T-helper 2 cell (primary cell): Measurements from ENCODE around the gene KLK2.

Experiments used
- DNase-seq, 5 experiments: peaks; one replicate each; pipeline versions ENCODE4 v3.0.0 to v3.0.0-alpha.2; 2012 to 2022
- total RNA-seq, 2 donors: gene quantifications; one replicate each; lab custom pipeline; 2026; lab: John Stamatoyannopoulos, UW

The KLK2 gene
- total RNA-seq: 0 reads per million in 2 donors

DNA sequence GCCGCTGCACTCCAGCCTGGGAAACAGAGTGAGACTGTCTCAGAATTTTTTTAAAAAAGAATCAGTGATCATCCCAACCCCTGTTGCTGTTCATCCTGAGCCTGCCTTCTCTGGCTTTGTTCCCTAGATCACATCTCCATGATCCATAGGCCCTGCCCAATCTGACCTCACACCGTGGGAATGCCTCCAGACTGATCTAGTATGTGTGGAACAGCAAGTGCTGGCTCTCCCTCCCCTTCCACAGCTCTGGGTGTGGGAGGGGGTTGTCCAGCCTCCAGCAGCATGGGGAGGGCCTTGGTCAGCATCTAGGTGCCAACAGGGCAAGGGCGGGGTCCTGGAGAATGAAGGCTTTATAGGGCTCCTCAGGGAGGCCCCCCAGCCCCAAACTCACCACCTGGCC lies at the start of gene KLK2:
Gene KLK2 (plus strand): TSS at position 384 of the 400 bp plus-strand sequence. CDS start 35 bp downstream, outside the sequence.
- DNase-seq: no peak

DNA sequence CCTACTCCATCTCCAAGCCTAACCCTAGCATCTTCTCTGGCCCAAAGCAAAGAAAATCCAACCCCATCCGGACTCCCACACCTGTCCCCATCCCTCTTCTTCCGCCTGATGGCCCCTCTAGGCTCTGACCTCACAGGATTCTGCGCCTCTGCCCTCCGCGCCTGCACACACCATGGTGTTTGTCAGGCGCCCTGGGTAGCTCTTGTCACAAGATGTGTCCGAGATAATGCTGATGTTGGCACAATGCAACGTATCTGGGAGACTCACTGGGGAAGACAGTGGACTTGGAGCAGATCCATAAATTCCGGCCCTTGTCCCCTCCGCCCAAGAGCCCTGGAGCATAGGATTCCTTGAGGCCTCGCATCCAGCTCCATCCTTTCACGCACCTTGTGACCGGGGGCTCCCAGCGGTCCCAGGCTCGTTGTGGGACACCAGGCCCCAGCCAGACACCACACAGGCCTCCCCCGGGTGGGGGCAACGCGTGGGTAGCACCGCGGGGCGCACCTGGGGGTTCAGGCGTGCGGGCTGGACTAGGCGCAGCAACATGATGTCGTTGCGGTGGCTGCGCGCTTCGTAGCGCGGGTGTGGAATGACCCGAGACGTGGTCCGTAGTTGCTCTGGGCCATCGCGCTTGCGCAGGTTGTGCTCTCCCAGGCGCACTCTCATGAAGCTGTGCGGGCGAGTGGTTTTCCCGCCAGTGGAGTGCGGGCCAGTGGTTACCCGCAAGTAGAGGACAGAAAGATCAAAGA lies 46.6 kb upstream of the KLK2 start:
- DNase-seq: no peak

DNA sequence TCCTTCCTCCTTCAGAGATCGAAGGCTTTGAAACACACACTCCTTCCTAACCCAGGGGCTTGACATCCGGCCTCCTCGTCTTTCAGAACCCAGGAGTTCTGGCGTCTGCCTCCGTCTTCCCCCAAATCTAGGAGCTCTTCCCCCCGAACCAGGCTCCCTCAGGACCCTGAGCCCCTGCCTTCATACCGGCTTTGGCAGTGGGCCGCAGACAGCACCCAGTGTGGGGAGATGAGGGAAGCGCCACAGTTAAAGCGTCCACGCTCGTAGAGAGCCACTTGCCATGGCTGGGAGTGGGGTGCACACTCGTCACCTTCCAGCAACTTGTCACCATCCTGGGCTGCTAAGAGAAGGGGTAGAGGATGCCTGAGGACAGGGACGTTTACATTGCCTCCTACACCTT lies 45.8 kb upstream of the KLK2 start:
- DNase-seq: no peak

DNA sequence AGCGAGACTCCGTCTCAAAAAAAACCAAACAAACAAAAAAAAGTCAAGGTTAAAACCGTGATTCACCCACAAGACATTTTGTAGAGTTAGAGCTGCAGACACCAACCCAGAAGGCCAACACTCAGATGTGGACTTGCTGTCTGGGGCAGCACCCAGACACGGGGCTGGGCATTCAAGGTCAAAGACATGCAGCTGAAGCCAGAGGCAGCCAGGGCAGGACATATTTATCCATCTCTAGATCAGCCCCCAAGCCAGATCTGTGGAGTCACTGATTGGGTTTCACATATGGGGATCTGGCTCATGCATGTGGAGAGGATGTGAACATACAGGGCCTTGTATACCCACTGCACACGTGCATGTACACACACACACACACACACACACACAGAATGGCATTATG lies 43.4 kb upstream of the KLK2 start:
- DNase-seq: no peak

DNA sequence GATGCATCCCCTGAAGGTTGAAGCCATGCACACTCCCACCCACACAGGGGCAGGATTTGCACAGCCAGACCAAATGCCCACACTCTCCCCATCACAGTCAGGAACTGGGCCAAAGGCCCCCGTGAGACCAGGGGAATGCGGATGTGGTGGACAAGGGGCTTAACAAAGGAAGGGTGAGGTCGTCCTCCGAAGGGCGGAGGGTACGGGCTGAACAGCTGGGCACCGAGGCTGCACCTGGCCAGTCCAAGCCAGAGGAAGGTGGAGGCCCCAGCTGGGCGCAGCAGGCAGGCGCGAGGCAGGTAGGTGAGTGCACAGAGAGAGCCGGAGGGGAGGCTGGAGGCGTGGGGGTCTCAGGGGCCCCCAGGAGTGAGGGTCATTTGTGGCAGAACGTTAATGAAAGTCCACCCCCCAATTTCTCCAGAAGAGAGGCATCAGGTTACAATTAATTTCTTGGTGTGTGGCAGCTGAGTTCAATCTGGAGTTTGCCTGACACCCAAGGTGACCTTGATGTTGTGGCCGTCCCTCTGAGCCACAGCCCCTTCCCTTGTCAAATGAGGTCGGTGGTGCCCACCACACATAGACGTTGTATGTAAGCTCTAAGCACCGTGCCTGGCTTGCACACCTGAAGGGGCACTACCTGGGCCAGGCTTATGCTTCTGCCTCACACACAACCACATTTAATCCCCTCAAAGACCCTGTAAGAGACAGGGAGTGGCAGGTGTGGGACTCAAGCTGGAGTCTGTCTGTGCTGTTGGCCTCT lies 42.8 kb upstream of the KLK2 start:
- no peak for DNase-seq

DNA sequence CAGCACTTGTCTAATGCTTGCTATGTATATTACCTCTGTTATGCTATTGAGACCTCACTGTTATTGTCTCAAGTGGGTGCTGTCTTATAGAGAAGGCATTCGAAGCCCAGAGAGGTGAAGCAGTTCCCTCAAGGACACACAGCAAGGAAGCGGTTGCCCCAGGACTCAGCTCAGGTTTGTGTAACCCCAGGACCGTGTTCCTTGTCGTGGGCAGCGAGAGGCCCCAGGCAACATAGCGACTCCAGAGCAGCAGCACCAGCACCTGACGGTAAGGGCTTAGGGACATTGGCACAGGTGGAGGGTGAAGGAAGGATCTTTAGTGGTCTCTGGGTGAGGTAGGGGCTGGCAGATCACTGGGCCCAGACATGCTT lies 42.2 kb upstream of the KLK2 start:
- DNase-seq: no peak

DNA sequence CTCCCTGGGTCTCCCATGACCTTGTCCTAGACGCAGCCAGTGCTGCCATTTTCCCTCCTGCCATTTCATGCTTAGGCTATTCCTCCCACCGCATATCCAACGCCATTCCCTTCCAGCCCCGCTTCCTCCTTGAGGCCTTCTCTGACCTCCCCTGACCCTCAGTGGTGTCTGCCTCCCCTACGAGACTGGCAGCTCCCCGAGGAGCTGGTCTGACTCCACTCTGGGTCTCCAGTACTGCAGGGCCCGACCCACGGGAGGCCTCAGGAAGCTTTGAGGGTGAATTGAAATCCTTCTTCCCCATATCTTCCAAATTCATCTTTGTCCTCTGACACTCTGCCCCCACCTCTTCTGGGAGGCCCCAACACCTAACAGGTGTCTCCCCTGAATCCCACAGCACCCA lies 40.6 kb upstream of the KLK2 start:
- no peak for DNase-seq

DNA sequence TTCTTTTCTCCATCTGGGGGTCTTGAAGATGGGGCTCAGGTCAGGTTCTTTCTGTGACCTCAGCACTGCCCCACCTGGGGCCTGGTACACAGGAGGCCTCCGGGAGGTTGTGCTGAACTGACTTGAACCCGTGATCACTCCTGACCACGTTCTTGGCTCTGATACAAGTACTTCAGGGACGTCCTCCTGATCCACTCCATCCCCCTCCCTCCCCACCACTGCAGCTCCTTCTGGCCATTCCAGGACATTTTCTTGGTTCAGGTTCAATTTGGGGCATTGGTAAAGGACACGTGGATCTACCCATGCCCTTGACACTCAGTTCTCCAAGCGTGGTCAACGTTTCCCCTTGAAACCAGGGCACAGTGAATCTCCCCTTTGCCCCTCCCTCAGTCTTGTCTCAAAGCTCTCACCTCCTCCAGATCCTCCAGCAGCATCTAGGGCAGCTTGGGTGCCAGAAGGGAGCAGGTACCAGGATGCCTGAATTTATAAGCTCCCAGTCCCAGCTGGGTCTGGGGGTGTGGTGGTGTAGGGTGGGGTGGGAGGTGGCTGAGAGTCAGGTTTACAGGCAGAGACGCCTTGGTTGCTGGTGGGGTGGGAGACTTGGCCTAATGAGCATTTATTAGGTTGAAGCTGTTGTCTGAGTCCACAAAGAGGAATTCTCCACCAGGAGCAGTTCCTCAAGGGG lies 40.0 kb upstream of the KLK2 start, which contains the start of gene KLK15:
Gene KLK15 (minus strand): TSS at position 458 of the 685 bp plus-strand sequence. CDS start 2,082 bp downstream, outside the sequence.
- no peak for DNase-seq

DNA sequence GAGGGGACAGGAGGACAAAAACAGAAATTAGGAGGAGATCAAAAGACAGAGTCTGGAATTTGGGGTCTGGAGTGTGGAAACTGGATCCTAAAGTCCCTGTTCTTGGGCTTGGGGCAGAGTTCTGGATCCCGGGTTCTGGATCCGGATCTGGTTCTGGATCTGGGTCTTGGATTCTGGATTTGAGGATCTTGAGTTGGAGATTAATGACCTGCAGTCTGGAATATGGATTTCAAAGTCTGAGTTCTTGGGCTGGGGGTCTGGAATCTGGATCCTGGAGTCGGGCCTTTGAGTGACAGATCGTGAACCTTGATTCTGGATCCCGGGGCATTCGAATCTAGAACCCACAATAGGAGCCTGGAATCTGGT lies 39.5 kb upstream of the KLK2 start:
- no peak for DNase-seq

DNA sequence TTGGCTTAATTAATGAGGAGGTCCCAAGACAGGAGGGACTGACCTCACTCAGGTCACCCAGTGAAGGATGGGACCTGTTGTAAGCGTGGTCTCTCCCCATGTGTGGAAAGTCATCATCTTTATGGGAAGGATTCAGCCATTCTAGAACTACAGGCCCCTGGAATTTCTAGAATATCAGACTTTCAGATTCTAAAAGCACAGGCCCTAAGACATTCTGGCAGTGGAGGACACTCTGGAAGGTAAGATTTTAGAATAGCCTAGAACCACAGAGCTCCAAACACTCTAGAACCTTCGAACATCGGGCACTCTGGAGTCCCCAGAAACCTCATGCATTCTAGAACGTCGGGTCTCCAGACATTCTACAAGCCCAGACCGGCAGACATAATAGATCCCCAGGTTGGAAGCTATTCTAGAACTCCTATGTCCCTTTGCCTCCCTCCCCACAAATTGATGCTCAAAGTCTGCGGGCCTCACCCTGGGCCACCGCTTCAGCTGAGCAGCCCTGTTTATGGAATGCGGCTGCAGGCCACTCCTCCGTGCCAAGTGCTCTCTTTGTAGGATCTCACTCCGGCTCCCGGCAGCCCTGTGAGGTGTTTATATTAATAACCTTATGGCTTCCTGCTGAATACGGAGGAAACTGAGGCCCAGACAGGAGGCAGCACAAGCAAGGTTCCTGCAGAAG lies 38.0 kb upstream of the KLK2 start:
- no peak for DNase-seq

DNA sequence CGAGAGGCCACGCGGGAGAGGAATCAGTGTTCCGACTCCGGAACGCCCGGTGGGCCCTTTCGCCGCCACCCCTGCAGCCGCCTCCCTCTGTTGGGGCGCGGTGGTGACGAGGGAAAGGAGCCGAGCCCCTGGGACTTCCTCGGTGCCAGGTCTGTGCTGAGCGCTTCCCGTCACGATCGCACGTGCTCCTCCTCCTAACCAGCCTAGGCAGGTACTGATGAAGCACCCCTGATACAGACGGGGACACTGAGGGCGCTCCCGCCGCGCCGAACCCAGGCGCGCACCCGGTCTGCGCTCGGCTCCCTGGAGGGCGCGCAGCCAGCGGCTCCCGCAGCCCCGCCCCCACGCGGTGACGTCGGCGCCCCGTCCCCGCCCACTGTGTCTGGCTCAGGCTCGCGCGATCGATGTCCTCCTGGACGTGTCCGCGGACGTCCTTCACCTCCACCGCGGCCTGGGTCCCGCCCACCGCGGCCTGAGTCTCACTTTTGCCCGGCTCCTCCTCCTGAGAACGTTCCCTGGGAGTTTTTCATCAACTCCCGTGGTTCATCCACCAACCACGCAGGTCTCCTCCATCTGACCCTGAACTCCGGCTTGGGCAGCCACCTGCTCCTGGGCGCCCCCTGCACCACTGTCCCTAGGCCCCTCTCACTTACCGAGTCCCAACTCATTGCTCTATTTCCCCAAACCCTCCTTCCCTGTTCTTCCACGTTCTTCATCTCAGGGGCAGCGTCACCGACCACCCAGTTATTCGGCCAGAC lies 37.3 kb upstream of the KLK2 start:
- DNase-seq: peak; percentile 12 to 78 (median 56)

DNA sequence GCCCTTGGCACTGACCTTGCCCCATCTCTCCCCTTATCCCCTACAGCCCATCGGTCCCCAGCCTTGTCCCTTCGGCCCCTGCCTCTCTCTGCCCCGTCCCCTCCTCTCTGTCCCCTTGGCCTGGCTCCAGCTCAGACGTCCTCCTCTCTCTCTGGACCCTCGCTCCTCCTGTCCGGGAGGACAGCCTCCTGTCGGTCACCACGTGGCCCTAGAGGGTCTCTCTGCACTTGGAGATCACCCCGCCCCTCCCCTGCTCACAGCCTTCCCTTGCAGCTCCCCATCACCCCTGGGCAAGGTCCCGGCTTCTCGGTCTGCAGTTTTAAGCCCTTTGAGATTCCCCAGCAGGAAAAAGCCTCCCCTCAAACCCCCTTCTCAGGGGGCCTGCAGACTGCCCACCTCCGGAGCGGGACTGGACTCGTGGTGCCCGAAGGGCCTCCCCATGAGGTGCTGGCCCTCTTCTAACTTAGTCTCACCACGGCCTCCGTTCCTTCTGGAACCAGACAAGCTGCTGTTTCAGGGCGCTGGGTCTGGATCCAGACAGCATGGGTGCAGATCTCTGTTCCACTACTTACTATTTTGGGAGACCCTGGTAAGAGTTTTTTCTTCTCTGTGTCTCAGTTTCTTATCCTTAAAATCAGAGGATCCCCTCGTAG lies 36.6 kb upstream of the KLK2 start:
- DNase-seq: no peak

DNA sequence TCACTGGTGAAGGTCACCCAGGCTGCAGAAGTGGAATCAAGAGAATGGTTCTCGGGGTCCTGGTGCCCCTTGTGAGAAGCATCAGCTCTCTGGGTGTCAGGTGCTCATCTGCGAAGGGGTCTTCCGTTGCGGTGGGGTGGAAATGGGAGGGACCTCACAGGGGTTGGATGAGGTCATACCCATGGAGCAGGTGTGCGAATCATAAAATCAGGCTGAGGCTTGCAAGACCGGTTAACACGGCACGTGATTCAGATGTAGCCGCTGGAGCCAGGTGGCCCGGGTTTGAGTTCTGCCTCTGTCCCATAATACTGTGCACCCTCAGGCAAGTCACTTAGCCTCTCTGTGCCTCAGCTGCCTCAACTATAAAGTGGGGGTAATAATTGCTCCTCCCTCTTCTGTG lies 35.9 kb upstream of the KLK2 start:
- no peak for DNase-seq

DNA sequence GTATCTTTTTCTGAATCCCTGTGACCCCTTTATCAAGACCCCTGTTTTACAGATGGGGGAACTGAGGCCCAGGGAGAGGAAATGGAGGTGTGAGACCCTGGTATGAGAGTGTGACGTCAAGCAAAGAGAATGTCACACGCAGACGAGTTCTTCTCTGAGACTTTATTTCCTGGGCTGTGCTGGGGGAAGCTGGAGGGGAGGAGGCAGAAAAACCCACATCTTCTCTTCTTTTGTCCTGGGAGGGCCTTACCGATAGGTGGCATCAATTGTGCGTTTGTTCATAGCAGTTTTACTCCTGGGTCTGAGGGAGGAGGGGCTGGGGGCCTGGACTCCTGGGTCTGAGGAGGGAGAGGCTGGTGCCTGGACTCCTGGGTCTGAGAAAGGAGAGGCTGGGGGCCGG lies 35.0 kb upstream of the KLK2 start:
- peak in 1 of 5 experiments; percentile 57 for DNase-seq

DNA sequence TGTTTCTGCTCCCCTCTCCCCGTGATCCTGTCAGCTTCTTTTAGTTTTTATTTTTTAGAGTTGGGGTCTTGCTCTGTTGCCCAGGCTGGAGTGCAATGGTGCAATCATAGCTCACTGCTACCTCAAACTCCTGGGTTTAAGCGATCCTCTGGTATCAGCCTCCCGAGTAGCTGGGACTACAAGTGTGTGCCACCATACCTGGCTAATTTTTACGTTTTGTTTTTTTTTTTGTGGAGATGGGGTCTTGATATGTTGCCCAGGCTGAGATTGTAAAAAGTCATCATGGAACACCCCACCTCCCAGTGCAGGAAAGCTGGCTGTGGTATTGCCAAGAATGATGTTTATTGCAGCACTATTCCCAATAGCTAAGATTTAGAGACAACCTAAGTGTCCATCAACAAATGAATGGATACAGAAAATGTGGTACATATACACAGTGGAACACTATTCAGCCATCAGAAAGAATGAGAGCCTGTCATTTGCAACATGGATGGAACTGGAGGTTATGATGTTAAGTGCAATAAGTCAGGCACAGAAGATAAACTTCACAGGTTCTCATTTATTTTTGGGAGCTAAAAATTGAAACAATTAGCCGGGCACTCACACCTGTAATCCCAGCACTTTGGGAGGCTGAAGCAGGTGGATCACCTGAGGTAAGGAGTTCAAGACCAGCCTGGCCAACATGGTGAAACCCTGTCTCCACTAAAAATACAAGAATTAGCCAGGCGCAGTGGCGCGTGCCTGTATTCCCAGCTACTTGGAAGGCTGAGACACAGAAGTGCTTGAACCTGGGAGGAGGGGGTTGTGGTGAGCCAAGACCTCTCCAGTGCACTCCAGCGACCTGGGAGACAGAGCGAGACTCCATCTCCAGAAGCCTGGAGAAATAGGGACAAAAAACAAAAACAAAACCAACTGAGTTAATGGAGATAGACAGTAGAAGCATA lies 33.3 kb upstream of the KLK2 start:
- DNase-seq: no peak

DNA sequence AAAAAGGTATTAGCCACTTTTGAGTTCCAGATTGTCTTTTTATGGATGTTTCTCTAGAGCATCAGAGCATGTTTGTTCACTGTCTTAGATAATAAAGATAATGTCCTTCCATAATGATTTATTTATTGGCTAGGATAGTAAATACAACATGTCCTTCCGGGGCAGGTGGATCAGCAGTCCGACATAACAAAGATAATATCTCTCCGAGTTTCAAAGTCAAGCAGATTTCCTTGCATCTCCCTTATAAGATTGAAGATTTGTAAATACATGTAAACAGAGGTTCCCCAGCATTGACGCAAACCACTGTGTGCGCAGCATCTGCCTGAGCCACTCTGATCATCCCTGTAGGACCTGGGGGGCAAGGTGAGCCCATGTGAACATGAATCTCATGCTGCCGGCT lies 31.1 kb upstream of the KLK2 start:
- DNase-seq: no peak

DNA sequence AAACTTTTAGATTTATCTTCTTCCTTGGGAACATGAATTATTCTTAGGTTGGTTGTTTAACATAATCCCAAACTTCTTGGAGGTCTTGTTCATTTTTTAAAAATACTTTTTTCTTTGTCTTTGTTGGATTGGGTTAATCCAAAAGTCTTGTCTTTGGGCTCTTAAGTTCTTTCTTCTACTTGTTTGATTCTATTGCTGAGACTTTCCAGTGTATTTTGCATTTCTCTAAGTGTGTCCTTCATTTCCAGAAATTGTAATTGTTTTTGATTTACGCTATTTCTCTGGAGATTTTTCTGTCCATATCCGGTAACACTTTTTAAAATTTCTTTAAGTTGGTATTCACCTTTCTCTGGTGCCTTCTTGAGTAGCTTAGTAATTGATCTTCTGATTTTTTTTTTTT lies 30.0 kb upstream of the KLK2 start:
- DNase-seq: no peak

DNA sequence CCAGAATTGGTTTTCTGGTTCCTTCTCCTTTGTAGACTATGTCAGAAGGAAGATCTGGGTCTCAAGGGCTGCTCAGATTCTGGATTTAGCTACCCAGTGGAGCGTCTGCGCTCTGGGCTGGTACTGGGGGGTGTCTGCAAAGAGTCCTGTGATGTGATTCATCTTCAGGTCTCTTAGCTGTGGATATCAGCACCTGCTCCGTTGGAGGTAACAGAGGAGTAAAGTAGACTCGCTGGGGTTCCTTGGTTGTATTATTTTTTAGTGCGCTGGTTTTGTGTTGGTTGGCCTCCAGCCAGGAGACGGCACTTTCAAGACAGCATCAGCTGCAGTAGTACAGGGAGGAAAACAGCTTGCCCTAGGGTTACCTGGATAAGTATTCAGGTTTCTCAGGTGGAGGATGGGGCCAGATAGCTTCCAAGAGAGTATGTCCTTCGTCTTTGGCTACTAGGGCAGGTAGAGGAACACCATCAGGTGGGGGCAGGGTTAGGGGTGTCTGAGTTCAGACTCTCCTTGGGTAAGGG lies 29.5 kb upstream of the KLK2 start:
- DNase-seq: no peak

DNA sequence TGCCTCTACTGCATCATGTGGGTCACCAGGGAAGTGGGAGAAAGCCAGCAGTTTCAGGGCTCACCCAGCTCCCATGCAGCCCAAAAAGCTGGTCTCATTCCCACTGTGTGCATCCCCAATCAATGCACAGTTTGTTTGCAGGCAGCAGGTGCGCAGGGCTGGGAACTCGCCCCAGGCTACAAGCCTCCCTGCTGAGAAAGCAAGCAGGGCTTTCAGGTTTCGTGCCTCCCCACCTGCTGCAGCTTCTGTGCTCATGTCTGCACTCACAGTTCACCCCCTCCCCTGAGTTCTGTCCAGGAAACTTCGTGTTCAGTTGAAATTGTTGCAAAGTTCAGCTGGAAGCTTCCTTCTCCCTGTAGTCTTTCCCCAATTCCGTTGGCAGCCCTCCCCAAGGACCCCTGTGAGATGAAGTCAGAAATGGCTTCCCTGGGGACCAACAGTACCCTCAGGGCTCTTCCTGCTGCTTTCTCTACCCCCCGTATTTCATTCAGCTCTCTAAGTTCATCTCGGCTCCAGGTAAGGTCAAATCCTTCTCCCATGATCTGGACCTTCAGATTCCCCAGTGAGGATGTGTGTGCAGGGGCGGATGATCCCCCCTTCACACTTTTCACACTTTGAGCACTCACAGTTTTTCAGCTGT lies 28.8 kb upstream of the KLK2 start:
- no peak for DNase-seq

DNA sequence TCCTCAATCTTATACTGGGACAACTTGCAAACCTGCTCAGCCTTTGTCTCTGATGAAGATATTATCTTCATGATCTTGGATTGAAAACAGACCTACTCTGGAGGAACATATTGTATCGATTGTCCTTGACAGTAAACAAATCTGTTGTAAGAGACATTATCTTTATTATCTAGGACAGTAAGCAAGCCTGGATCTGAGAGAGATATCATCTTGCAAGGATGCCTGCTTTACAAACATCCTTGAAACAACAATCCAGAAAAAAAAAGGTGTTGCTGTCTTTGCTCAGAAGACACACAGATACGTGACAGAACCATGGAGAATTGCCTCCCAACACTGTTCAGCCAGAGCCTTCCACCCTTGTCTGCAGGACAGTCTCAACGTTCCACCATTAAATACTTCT lies 22.5 kb upstream of the KLK2 start:
- no peak for DNase-seq
